Ishikawa (cell line): ENCODE results near the gene RASD2.

Experiments used
- EP300 ChIP-seq: IDR thresholded peaks from 2 replicates; pipeline ENCODE4 v1.6.1; 2012; ENCODE audit warnings: borderline replicate concordance
- MAX ChIP-seq: IDR thresholded peaks from 2 replicates; pipeline ENCODE4 v1.6.1; 2012
- TCF12 ChIP-seq: IDR thresholded peaks from 2 replicates; pipeline ENCODE4 v1.6.1; 2012; ENCODE audit warnings: low read depth
- YY1 ChIP-seq: IDR thresholded peaks from 2 replicates; pipeline ENCODE4 v1.6.1; 2012; ENCODE audit warnings: low read depth
- TF ChIP-seq, protein P1 (sequence below): IDR thresholded peaks from 2 replicates; pipeline ENCODE4 v1.6.1; 2012; ENCODE audit warnings: low read depth, mild to moderate bottlenecking

GRCh38 chr22:35576671-35577070, 36.0 kb downstream of the RASD2 start:
- TF ChIP-seq EP300 = no peak
- no peak for TF ChIP-seq MAX
- TF ChIP-seq, protein P1, sequence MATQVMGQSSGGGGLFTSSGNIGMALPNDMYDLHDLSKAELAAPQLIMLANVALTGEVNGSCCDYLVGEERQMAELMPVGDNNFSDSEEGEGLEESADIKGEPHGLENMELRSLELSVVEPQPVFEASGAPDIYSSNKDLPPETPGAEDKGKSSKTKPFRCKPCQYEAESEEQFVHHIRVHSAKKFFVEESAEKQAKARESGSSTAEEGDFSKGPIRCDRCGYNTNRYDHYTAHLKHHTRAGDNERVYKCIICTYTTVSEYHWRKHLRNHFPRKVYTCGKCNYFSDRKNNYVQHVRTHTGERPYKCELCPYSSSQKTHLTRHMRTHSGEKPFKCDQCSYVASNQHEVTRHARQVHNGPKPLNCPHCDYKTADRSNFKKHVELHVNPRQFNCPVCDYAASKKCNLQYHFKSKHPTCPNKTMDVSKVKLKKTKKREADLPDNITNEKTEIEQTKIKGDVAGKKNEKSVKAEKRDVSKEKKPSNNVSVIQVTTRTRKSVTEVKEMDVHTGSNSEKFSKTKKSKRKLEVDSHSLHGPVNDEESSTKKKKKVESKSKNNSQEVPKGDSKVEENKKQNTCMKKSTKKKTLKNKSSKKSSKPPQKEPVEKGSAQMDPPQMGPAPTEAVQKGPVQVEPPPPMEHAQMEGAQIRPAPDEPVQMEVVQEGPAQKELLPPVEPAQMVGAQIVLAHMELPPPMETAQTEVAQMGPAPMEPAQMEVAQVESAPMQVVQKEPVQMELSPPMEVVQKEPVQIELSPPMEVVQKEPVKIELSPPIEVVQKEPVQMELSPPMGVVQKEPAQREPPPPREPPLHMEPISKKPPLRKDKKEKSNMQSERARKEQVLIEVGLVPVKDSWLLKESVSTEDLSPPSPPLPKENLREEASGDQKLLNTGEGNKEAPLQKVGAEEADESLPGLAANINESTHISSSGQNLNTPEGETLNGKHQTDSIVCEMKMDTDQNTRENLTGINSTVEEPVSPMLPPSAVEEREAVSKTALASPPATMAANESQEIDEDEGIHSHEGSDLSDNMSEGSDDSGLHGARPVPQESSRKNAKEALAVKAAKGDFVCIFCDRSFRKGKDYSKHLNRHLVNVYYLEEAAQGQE = no peak
- no peak for TF ChIP-seq YY1
- TF ChIP-seq TCF12 = no peak
